ENCODE results near the gene AFF4. TPM values are rescaled to one million over a fixed set of nuclear protein-coding genes. Genes with fewer than 3 reads are reported as not detected.

The AFF4 gene
- total and polyA plus RNA-seq, 9 of the 15 experiments (the other 6 are each of a cell fraction or from before 2014, with no cell fraction given) = 1.7 to 25.8 (median 17.9) TPM

GRCh38 chr5:132830436-132831094, 132.9 kb downstream of the AFF4 start, which contains the start of gene SHROOM1 (continued):
- TF ChIP-seq CREM (IDR thresholded peaks at IDR 0.05; ENCODE audit: low read depth) = peak; percentile 83
- TF ChIP-seq E2F1 (CRISPR knock-in tag; IDR thresholded peaks at IDR 0.05) = no peak
- TF ChIP-seq KDM2B (CRISPR knock-in tag; IDR thresholded peaks at IDR 0.05) = no peak
- no peak for TF ChIP-seq MAFG (tag; conservative IDR thresholded peaks at IDR 0.05)
- TF ChIP-seq HNRNPH1 (optimal IDR thresholded peaks at IDR 0.05; ENCODE audit: low read depth, low read length) = no peak
- TF ChIP-seq PRDM10 (IDR thresholded peaks at IDR 0.05; ENCODE audit: partially characterized antibody) = peak; percentile 97
- no peak for TF ChIP-seq NFATC3 (IDR thresholded peaks at IDR 0.05)
- TF ChIP-seq SMC3 (conservative IDR thresholded peaks at IDR 0.05; ENCODE audit: insufficient read depth, low read depth, low read length) = no peak
- TF ChIP-seq ZNF444 (CRISPR knock-in tag; IDR thresholded peaks at IDR 0.05) = no peak
- TF ChIP-seq HNRNPUL1 (IDR thresholded peaks at IDR 0.05; ENCODE audit: low read length) = no peak
- no peak for TF ChIP-seq HMG20B (CRISPR knock-in tag; IDR thresholded peaks at IDR 0.05)
- TF ChIP-seq MAZ (CRISPR knock-in tag; conservative IDR thresholded peaks at IDR 0.05 in 1 of 2, IDR thresholded peaks at IDR 0.05 in 1 of 2) = peak; percentile 75 to 90
- TF ChIP-seq HMG20A (CRISPR knock-in tag; conservative IDR thresholded peaks at IDR 0.05) = no peak
- no peak for TF ChIP-seq HDGF (IDR thresholded peaks at IDR 0.05)
- peak; percentile 55; the same call in 1 of the 2 replicates for TF ChIP-seq KAT7 (CRISPR knock-in tag; IDR thresholded peaks at IDR 0.05; ENCODE audit: borderline replicate concordance)
- TF ChIP-seq ZNF75A (CRISPR knock-in tag; IDR thresholded peaks at IDR 0.05) = no peak
- TF ChIP-seq PTBP1 (IDR thresholded peaks at IDR 0.05; ENCODE audit: low read depth, low read length) = no peak
- TF ChIP-seq ZSCAN32 (CRISPR knock-in tag; IDR thresholded peaks at IDR 0.05) = no peak
- TF ChIP-seq ZNF124 (CRISPR knock-in tag; IDR thresholded peaks at IDR 0.05) = no peak
- TF ChIP-seq MEIS2 (IDR thresholded peaks at IDR 0.05; ENCODE audit: partially characterized antibody) = no peak
- TF ChIP-seq KLF16 (IDR thresholded peaks at IDR 0.05) = no peak
- TF ChIP-seq HNRNPK (IDR thresholded peaks at IDR 0.05; ENCODE audit: low read depth, low read length, poor library complexity, severe bottlenecking) = no peak
- TF ChIP-seq HOXB6 (CRISPR knock-in tag; IDR thresholded peaks at IDR 0.05; ENCODE audit: borderline replicate concordance) = no peak
- no peak for TF ChIP-seq DIDO1 (tag; IDR thresholded peaks at IDR 0.05; ENCODE audit: low read depth)
- no peak for TF ChIP-seq ILF3 (IDR thresholded peaks at IDR 0.05; ENCODE audit: borderline replicate concordance)

All from K562 (cell line).